OCI-LY1 (cell line): ENCODE data around the gene DLD.

Experiments used
- EZH2 ChIP-seq: fragments of 200-600 bp; sonication (generic), shearing (Covaris generic); IDR thresholded peaks from 2 replicates; pipeline ENCODE4 v1.8.0; 2017; ENCODE audit warnings: borderline replicate concordance, mixed run types, mild to moderate bottlenecking, antibody characterized with exemption, low read length, moderate library complexity, mixed read lengths
- TF ChIP-seq, protein P1 (sequence below): fragments of 200-600 bp; sonication (generic), shearing (Covaris generic); IDR thresholded peaks from 2 replicates; pipeline ENCODE4 v1.5.1; 2017; ENCODE audit warnings: mild to moderate bottlenecking, antibody characterized with exemption, low read length, moderate library complexity, mixed read lengths

DNA sequence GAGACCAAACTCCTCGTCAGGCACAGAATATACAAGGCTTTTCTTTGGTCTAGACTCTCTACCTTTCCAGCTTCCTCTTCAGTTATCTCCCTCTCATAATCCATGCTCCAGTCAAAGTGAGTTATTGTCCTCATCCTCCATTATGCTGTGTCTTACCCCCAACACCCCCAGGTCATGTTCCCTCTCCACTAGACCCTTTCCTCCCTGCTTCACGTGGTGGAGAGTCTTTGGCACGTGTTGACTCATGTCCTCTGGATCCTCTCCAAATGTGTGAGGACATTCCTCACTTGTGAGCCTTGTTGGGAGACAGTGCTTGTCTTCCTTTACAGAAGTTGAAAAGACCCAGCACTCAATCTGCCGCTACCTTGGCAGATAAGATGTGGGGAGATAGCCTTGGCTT is 36.0 kb upstream of the DLD start:
- TF ChIP-seq EZH2: no peak
- TF ChIP-seq, protein P1, sequence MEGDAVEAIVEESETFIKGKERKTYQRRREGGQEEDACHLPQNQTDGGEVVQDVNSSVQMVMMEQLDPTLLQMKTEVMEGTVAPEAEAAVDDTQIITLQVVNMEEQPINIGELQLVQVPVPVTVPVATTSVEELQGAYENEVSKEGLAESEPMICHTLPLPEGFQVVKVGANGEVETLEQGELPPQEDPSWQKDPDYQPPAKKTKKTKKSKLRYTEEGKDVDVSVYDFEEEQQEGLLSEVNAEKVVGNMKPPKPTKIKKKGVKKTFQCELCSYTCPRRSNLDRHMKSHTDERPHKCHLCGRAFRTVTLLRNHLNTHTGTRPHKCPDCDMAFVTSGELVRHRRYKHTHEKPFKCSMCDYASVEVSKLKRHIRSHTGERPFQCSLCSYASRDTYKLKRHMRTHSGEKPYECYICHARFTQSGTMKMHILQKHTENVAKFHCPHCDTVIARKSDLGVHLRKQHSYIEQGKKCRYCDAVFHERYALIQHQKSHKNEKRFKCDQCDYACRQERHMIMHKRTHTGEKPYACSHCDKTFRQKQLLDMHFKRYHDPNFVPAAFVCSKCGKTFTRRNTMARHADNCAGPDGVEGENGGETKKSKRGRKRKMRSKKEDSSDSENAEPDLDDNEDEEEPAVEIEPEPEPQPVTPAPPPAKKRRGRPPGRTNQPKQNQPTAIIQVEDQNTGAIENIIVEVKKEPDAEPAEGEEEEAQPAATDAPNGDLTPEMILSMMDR: no peak
